Fibroblast of skin of left quadriceps (primary cell): ENCODE measurements around the gene ZNF862.
A peak's percentile ranks its signal among the peaks of the same experiment; 100 is the strongest.

ENCODE experiments used
- DNase-seq, 2 experiments: peaks; one replicate each; pipeline ENCODE4 v3.0.0-alpha.2; 2013; ENCODE audit warnings: low read depth in 2 of 2

ZNF862 gene

GRCh38 chr7:149838224-149838991, at the start of gene ZNF862:
TSS of gene ZNF862 (plus strand) at chr7:149838375. CDS start at chr7:149838612, 237 bp downstream.
- DNase-seq: peak; percentile 90 to 93

DNA sequence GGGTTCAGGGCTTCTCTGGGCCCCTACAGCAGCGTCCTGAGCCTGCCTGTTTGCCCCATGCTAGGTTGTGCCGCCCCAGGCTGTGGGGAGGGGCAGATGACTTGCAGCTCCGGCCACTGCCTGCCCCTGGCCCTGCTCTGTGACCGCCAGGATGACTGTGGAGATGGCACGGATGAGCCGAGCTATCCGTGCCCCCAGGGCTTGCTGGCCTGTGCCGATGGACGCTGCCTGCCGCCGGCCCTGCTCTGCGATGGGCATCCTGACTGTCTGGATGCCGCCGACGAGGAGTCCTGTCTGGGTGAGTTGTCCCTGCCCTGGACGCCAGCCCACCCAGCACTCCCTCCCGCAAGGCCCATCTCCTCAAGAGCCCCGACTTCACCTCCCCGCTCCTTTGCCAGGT, 49.1 kb upstream of the ZNF862 start:
- no peak for DNase-seq

- DNase-seq: no peak
These were observed 48.0 kb upstream of the ZNF862 start for GRCh38 chr7:149790146-149790548.

GRCh38 chr7:149790754-149791360, 47.3 kb upstream of the ZNF862 start:
- DNase-seq: no peak

DNA sequence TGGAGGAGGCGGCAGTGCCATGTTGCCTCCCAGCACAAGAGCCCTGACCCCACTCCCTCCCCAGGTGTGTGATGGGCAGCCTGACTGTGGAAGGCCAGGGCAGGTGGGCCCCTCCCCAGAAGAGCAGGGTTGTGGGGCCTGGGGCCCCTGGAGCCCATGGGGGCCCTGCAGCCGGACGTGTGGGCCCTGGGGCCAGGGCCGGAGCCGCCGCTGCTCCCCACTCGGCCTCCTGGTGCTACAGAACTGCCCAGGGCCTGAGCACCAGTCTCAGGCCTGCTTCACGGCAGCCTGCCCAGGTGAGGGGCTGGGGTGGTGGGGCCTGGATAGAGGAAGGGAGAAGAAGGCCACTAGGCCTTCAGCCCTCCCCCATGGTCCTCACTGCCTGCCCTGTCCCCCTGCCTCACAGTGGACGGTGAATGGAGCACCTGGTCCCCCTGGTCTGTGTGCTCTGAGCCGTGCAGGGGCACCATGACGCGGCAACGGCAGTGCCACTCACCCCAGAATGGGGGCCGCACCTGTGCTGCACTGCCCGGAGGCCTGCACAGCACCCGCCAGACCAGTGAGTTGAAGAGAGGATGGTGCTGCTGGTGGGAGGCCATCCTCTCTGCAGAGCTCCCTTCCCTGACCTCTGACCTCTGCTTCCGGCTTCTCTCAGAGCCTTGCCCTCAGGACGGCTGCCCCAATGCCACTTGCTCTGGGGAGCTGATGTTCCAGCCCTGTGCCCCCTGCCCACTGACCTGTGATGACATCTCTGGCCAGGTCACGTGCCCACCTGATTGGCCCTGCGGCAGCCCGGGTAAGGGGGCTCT, 46.6 kb upstream of the ZNF862 start:
- DNase-seq: no peak

DNA sequence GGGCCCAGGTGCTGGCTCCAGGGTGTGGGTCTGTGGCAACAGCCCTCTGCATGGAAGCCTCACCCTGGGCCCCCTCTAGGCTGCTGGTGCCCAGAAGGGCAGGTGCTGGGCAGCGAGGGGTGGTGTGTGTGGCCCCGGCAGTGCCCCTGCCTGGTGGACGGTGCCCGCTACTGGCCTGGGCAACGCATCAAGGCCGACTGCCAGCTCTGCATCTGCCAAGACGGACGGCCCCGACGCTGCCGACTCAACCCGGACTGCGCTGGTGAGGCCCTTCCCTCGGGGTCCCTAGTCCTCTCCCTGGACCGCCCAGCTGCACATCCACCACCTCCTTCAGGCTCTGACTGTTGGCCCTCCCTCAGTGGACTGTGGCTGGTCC, 46.0 kb upstream of the ZNF862 start:
- no peak for DNase-seq

- no peak for DNase-seq
These were observed 44.9 kb upstream of the ZNF862 start for GRCh38 chr7:149793261-149793660.

- no peak for DNase-seq
These were observed 43.5 kb upstream of the ZNF862 start for GRCh38 chr7:149794661-149795060.

DNA sequence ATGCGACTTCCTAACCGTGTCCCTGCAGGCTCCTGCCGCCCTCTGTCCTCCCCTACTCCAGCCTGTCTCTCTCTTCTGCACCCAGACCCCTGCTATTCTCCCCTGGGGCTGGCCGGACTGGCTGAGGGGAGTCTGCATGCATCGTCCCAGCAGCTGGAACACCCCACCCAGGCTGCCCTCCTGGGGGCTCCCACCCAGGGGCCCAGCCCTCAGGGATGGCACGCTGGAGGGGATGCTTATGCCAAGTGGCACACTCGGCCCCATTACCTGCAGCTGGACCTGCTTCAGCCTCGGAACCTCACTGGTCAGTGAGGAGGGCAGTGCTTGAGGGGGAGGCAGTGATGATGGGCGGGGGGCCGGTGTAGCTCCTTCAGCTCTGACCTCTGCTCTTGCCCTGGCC, 43.0 kb upstream of the ZNF862 start:
- no peak for DNase-seq

DNA sequence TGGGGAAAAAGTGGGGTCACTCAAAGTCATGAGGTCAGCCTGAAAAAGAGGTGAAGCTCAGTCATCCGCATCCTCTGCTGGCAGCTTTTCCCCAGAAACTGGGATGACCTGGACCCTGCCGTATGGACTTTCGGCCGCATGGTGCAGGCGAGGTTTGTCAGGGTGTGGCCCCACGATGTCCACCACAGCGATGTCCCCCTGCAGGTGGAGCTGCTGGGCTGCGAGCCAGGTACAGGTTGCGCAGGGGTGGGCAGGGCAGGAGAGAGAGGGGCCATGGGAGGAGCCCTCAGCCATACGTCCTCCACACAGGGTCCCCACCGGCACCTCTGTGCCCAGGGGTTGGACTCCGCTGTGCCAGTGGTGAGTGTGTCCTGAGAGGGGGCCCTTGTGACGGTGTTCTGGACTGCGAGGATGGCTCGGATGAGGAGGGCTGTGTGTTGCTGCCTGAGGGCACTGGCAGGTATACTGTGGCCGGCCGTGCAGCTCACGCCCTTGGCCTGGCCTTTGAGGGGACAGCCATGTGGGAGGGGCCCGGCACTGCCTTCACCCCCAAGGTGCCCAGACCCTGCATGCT, 41.8 kb upstream of the ZNF862 start:
- no peak for DNase-seq

DNA sequence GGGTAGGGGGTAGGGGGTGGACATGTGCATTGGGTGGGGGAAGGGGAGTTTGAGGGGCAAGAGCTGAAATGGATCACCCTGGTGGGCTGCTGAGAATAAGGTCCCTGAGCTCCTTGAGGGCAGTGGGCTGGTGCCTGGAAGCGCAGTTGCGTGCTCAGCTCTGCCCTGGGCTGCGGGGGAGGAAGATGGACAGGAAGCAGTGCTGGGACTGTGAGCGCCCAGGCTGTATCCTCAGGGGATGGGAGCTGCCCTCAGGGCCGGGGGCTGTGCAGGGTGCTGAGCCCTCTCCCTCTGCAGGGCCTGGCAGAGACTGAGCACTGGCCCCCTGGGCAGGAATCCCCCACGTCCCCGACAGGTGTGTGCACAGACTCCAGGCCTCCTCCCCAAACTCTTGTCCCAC, 40.4 kb upstream of the ZNF862 start:
- no peak for DNase-seq

DNA sequence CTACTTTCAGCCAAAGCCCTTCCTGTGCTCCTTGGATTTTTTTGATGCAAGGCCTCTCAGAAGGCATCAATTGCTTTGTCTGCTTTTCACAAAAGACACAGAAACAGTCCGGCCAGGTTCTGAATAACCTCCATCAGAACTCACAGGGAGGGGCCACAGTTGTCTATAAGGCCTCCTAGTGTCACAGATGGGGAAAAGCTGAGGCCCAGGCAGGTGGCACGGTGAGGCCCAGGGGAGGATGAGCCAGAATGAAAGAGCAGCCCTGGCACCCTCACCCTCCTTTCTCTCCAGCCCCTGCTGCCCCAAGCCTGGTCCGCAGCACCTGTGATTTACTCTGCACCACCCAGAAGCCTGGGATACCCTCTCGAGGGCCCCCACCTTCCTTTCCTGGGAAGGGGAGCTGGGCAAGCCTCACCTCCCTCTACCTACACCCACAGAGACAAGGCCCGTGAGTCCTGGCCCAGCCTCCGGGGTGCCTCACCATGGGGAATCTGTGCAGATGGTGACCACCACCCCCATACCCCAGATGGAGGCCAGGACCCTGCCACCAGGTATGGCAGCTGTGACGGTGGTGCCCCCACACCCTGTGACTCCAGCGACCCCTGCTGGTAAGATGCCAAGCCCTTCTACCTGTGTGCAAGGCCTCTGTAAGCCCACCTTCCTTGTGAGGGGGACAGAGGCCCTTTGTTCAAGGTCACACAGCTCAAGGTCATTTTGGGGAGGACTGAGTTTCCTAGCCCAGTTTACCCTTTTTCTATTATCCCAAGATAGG, 38.6 kb upstream of the ZNF862 start:
- no peak for DNase-seq

- DNase-seq: no peak
These were observed 38.0 kb upstream of the ZNF862 start for GRCh38 chr7:149800169-149800555.

- no peak for DNase-seq
These were observed 37.1 kb upstream of the ZNF862 start for GRCh38 chr7:149801002-149801566.

DNA sequence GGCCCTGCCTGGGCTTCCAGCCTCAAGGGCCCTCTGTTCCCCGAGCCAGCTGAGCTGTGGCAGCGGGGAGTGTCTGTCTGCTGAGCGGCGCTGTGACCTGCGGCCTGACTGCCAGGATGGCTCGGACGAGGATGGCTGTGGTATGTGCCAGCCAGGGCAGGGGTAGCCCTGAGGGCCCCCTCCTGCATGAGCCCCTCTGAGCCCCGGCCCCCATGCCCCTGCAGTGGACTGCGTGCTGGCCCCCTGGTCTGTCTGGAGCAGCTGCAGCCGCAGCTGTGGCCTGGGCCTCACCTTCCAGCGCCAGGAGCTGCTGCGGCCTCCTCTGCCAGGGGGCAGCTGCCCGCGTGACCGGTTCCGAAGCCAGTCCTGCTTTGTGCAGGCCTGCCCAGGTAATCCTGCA, 36.4 kb upstream of the ZNF862 start:
- DNase-seq: no peak

DNA sequence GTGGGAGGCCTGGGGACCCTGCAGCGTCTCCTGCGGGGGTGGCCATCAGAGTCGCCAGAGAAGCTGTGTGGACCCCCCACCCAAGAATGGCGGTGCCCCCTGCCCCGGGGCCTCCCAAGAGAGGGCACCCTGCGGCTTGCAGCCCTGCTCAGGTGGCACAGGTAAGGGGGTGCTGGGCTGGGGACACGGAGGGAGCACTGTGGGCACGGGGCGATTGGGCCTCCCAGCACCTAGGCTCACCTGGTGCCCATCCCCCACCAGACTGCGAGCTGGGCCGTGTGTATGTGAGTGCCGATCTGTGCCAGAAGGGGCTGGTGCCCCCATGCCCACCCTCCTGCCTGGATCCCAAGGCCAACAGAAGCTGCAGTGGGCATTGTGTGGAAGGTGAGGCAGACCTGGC, 35.2 kb upstream of the ZNF862 start:
- DNase-seq: no peak

DNA sequence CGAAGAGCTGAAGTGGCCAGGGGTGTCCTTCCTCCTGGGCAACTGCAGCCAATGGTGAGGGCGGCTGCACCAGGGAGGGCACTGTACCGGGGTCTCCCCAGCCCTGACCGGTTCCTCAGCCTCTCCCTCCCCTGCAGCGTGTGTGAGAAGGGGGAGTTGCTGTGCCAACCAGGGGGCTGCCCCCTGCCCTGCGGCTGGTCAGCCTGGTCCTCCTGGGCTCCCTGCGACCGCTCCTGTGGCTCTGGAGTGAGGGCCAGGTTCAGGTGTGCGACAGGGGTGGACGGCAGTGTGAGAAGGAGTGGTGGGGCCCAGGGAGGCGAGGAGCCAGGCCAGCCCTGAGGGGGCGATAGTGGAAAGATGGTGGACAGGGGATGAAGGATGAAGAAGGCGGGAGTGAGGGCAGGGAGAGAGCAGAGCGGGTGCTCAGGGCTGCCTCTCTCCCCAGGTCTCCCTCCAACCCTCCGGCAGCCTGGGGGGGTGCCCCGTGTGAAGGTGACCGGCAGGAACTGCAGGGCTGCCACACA, 34.6 kb upstream of the ZNF862 start:
- DNase-seq: no peak

DNA sequence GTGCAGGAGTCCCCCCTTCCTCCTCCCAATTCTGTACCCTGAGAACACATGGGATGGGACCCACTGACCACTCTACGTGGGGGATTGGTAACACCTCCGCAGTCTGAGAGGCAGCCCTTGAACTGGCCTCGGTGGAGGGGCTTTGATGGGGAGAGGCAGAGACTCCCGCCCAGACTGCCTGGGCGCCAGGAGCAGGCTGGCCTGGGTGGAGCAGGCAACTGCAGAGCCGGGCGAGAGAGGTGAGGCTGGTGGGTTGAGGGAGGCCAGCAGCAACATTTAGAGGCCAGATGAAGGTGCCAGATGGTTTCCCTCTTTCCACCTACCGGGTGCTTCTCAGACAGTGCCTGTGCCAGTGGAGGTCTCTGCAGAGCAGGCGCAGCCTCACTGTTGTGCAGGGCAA, 34.1 kb upstream of the ZNF862 start:
- no peak for DNase-seq

DNA sequence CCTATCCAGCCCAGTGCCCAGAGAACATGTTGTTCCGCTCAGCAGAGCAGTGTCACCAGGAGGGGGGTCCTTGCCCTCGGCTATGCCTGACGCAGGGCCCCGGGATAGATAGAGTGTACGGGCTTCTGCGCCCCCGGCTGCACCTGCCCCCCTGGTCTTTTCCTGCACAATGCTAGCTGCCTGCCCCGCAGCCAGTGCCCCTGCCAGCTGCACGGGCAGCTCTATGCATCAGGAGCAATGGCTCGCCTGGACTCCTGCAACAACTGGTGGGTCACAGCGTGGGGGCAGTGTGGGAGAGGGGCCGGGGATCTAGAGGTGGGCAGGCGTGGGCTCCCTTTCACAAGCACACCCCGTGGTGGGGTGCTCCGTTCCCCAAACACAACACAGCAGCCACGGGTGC, 31.4 kb upstream of the ZNF862 start:
- no peak for DNase-seq

DNA sequence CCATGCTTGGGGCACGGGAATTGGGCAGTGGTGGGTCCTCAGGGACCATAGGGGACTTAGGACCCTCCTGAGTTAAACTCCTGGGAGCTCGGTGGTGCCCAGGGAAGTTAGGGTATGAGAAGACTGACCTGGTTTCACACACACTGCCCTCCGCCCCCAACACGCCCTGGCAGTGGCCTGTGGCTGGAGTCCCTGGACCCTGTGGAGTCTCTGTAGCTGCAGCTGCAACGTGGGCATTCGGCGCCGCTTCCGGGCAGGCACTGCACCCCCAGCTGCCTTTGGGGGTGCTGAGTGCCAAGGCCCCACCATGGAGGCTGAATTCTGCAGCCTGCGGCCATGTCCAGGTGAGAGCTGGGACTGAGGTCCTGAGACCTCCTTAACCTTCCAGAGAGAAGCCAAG, 29.9 kb upstream of the ZNF862 start:
- DNase-seq: no peak

DNA sequence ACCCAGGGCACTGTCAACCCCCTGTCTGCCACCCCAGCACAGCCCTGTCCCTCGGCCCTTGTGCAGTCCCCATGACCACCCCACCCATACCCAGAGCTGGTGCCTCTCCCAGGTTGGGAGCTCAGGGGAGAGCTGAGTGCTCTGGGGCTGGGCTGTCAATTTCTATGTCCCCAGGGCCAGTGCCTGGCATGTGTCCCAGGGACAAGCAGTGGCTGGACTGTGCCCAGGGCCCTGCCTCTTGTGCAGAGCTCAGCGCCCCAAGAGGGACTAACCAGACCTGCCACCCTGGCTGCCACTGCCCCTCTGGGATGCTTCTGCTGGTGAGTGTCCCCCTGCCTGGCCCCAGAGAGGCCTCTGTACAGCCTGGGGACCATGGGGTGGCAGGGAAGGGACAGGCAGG, 29.0 kb upstream of the ZNF862 start:
- DNase-seq: no peak
